B cell (primary cell): Measurements from ENCODE around the gene AUTS2. TPM values are rescaled to one million over a fixed set of nuclear protein-coding genes. Genes with fewer than 3 reads are reported as not detected.

Experiments used
- ATAC-seq: fragments of 200-7000 bp; cut with Tn5 transposase; one replicate; pipeline ENCODE4 v1.10.0; 2021; ENCODE audit warnings: low read depth, mild to moderate bottlenecking, moderate number of reproducible peaks, moderate library complexity
- CTCF ChIA-PET: fragments of 350-600 bp; sonication (Branson Sonifier 250); formaldehyde crosslinking; loops from one replicate; lab custom pipeline; 2021; ENCODE audit warnings: antibody characterized with exemption, inconsistent platforms; lab: Charles Lee
- POLR2A ChIA-PET: fragments of 350-600 bp; sonication (Branson Sonifier 250); formaldehyde crosslinking; loops from one replicate; lab custom pipeline; 2021; ENCODE audit warnings: antibody characterized with exemption; lab: Charles Lee
- DNase-seq: peaks from one replicate; pipeline ENCODE4 v3.0.0; 2013
- H2AFZ ChIP-seq: 2 replicates; pipeline ENCODE4 v1.6.1; 2012; ENCODE audit warnings: mild to moderate bottlenecking, low read depth, low read length; ENCODE audit not compliant: insufficient read depth, poor library complexity, severe bottlenecking
- H3K27ac ChIP-seq, 2 donors: 1 replicate in 1 of 2; 2 replicates in 1 of 2; pipeline ENCODE4 v1.5.1; 2012 to 2013; ENCODE audit warnings: low read length in 2 of 2, mild to moderate bottlenecking in 2 of 2, moderate library complexity in 1 of 2
- H3K27me3 ChIP-seq, 4 experiments: fragments of 200-600 bp in 1 of 4; sonication (generic) in 1 of 4; replicated peaks in 1 of 4; 1 replicate in 2 of 4; 2 replicates in 2 of 4; pipeline versions ENCODE4 v1.6.1 to v1.7.0; 2013 to 2016; ENCODE audit warnings: low read length in 3 of 4, mild to moderate bottlenecking in 2 of 4, mixed read lengths in 1 of 4, moderate library complexity in 1 of 4; ENCODE audit not compliant: insufficient read depth in 4 of 4, control insufficient read depth in 3 of 4; ENCODE audit errors: control extremely low read depth in 1 of 4
- H3K36me3 ChIP-seq, 2 experiments: replicated peaks in 1 of 2; 1 replicate in 1 of 2; 2 replicates in 1 of 2; pipeline versions ENCODE4 v1.6.1 to v1.7.1; 2013; ENCODE audit warnings: low read length in 1 of 2; ENCODE audit not compliant: insufficient read depth in 2 of 2, control insufficient read depth in 1 of 2; ENCODE audit errors: control extremely low read depth in 1 of 2, extremely low read depth in 1 of 2
- H3K4me1 ChIP-seq, 2 donors: fragments of 200-600 bp in 1 of 2; sonication (generic) in 1 of 2; 1 replicate in 1 of 2; 2 replicates in 1 of 2; pipeline versions ENCODE4 v1.5.1 to v1.6.1; 2013 to 2017; ENCODE audit warnings: low read length in 2 of 2; ENCODE audit not compliant: control insufficient read depth in 2 of 2, insufficient read depth in 2 of 2
- H3K4me2 ChIP-seq: replicated peaks from 2 replicates; pipeline ENCODE3; 2012; ENCODE audit warnings: mild to moderate bottlenecking, low read depth, low read length; ENCODE audit not compliant: poor library complexity, severe bottlenecking
- H3K4me3 ChIP-seq, 5 experiments: fragments of 200-600 bp in 1 of 5; sonication (generic) in 1 of 5; 1 replicate in 3 of 5; 2 replicates in 2 of 5; pipeline versions ENCODE4 v1.5.1 to v1.7.0; 2011 to 2016; ENCODE audit warnings: low read length in 4 of 5, mild to moderate bottlenecking in 4 of 5, low read depth in 2 of 5, control low read depth in 1 of 5, moderate library complexity in 1 of 5; ENCODE audit not compliant: insufficient read depth in 1 of 5; ENCODE audit errors: control extremely low read depth in 1 of 5, extremely low read depth in 1 of 5
- H3K79me2 ChIP-seq: fragments of 200-600 bp; sonication (generic); one replicate; pipeline ENCODE4 v1.6.0; 2016; ENCODE audit warnings: low read length; ENCODE audit not compliant: control insufficient read depth, insufficient read depth
- H3K9ac ChIP-seq: fragments of 200-600 bp; sonication (generic); 2 replicates; pipeline ENCODE4 v1.6.1; 2017; ENCODE audit warnings: mild to moderate bottlenecking, low read length, moderate library complexity
- H3K9me3 ChIP-seq, 3 donors: one replicate each; pipeline versions ENCODE4 v1.6.1 to v1.7.1; 2013; ENCODE audit warnings: low read length in 2 of 3; ENCODE audit not compliant: control insufficient read depth in 2 of 3, insufficient read depth in 1 of 3; ENCODE audit errors: control extremely low read depth in 1 of 3
- H4K20me1 ChIP-seq: 2 replicates; pipeline ENCODE4 v1.6.0; 2012; ENCODE audit warnings: mild to moderate bottlenecking, low read length; ENCODE audit not compliant: insufficient read depth, control insufficient read depth, poor library complexity, severe bottlenecking
- H3K27ac Mint-ChIP-seq: one replicate; pipeline ENCODE4 v1.8.0; 2021; ENCODE audit warnings: mixed read lengths
- H3K27me3 Mint-ChIP-seq: one replicate; pipeline ENCODE4 v1.8.0; 2021; ENCODE audit warnings: mixed read lengths
- H3K4me1 Mint-ChIP-seq: one replicate; pipeline ENCODE4 v1.8.0; 2021; ENCODE audit warnings: mixed read lengths
- H3K4me3 Mint-ChIP-seq: one replicate; pipeline ENCODE4 v1.8.0; 2021; ENCODE audit warnings: mixed read lengths
- H3K9me3 Mint-ChIP-seq: one replicate; pipeline ENCODE4 v1.8.0; 2022; ENCODE audit warnings: mixed read lengths; ENCODE audit not compliant: insufficient read depth
- CTCF ChIP-seq: fragments of 200-600 bp; IDR thresholded peaks from one replicate; pipeline ENCODE4 v1.8.0; 2022; ENCODE audit warnings: antibody characterized with exemption, mild to moderate bottlenecking
- EZH2 ChIP-seq: IDR thresholded peaks from 2 replicates; pipeline ENCODE4 v1.6.1; 2012; ENCODE audit warnings: borderline replicate concordance, low read depth, mild to moderate bottlenecking, moderate library complexity, low read length; ENCODE audit not compliant: insufficient read depth, poor library complexity, severe bottlenecking
- intact Hi-C: fragments of 100-400 bp; cut with micrococcal nuclease; formaldehyde crosslinking; loops from one replicate; pipeline ENCODE4 v1.10.0; 2022
- polyA plus RNA-seq: library from polyadenylated mRNA; depleted of rRNA; stranded (reverse); fragments of >200 nt; gene quantifications from 2 replicates; pipeline ENCODE4 v1.2.3, GENCODE V29; 2012
- total RNA-seq, 2 donors: library from RNA; stranded (reverse); fragments of 120-200 nt in 1 of 2; gene quantifications; 1 replicate in 1 of 2; 2 replicates in 1 of 2; pipeline versions ENCODE4 v1.2.3 to v1.2.4, GENCODE V29; 2013 to 2022

AUTS2 gene
- total and polyA plus RNA-seq, 2 donors (not counting 1 experiment from before 2014, with no cell fraction given): 22.3 to 35.0 TPM

DNA sequence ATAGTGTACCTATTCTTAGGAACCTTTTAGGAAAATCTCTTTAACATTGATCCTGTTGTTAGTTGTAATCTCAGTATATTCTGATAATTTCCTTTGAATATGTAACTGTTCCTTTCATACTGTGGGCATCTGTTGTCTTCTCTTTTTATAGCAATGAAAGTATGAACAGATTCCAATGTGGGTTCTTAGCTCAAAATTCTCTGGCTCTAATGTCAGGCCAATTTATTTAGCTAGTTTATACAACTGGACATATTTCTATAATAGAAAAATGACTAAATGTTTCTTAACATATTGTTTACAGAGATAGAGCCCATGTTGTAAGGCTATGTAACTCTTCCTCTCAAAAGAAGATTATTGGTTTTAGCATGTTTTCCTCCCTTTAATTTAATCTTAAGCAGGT, 363.2 kb downstream of the AUTS2 start:
- no peak overlapping the region for H3K4me3 ChIP-seq
- intact Hi-C loops: no loop called here
- POLR2A ChIA-PET: no interaction called here

More for the DNA sequence above, 363.2 kb downstream of the AUTS2 start:
- TF ChIP-seq CTCF: no peak
- no peak for TF ChIP-seq EZH2
- H3K9ac ChIP-seq: no peak overlapping the region
- H3K4me1 ChIP-seq: peaks cover 37 to 38% of the 10 kb centered on the region in 2 donors
- DNase-seq: no peak
- no peak for ATAC-seq
- no peaks in the 10 kb centered on the region for H3K9me3 ChIP-seq
- Mint-ChIP-seq H3K27ac (no peak overlapping the region), H3K4me3 (no peak overlapping the region), H3K4me1 (peaks cover 58% of the 10 kb centered on the region), H3K9me3 (no peaks in the 10 kb centered on the region), H3K27me3 (no peaks in the 10 kb centered on the region)
- no peak overlapping the region for H3K4me2 ChIP-seq
- peaks cover 55% of the 10 kb centered on the region for H3K79me2 ChIP-seq
- CTCF ChIA-PET: interaction anchor here (0.6 to 1.2 kb wide), 2 partner anchors 8 to 23 kb away, joined by 3 to 4 read pairs; no protein-coding TSS in a partner anchor
- H2AFZ ChIP-seq: no peak overlapping the region
- no peak overlapping the region for H3K27ac ChIP-seq
- H4K20me1 ChIP-seq: no peaks in the 10 kb centered on the region
- H3K27me3 ChIP-seq: no peaks in the 10 kb centered on the region
- H3K36me3 ChIP-seq: no peaks in the 10 kb centered on the region
